ENCODE data around the gene MYL4.
"Not testable (repeated sequence)": the region's sequence is repeated elsewhere in the genome, so short reads cannot be mapped to it uniquely, and the experiment has no call there.

GRCh38 chr17:47217279-47217678 lies 8.1 kb downstream of the MYL4 start:
- TF ChIP-seq RAD21 (IDR thresholded peaks at IDR 0.05; ENCODE audit: low read length); FOXM1 (IDR thresholded peaks at IDR 0.05; ENCODE audit: low read depth); TCF12 (IDR thresholded peaks at IDR 0.05); EP300 (IDR thresholded peaks at IDR 0.05; ENCODE audit: borderline replicate concordance in 1 of 2, low read depth in 1 of 2, low read length in 1 of 2); USF1 (IDR thresholded peaks at IDR 0.05; ENCODE audit: borderline replicate concordance, low read depth); MAX (IDR thresholded peaks at IDR 0.05; ENCODE audit: low read depth); TAF1 (IDR thresholded peaks at IDR 0.05; ENCODE audit: borderline replicate concordance, low read depth, low read length); POLR2AphosphoS5 (IDR thresholded peaks at IDR 0.05; ENCODE audit: low read depth, low read length): not testable (repeated sequence)
- TF ChIP-seq, protein P1, sequence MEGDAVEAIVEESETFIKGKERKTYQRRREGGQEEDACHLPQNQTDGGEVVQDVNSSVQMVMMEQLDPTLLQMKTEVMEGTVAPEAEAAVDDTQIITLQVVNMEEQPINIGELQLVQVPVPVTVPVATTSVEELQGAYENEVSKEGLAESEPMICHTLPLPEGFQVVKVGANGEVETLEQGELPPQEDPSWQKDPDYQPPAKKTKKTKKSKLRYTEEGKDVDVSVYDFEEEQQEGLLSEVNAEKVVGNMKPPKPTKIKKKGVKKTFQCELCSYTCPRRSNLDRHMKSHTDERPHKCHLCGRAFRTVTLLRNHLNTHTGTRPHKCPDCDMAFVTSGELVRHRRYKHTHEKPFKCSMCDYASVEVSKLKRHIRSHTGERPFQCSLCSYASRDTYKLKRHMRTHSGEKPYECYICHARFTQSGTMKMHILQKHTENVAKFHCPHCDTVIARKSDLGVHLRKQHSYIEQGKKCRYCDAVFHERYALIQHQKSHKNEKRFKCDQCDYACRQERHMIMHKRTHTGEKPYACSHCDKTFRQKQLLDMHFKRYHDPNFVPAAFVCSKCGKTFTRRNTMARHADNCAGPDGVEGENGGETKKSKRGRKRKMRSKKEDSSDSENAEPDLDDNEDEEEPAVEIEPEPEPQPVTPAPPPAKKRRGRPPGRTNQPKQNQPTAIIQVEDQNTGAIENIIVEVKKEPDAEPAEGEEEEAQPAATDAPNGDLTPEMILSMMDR (IDR thresholded peaks at IDR 0.05) = not testable (repeated sequence)
- TF ChIP-seq, protein P2, sequence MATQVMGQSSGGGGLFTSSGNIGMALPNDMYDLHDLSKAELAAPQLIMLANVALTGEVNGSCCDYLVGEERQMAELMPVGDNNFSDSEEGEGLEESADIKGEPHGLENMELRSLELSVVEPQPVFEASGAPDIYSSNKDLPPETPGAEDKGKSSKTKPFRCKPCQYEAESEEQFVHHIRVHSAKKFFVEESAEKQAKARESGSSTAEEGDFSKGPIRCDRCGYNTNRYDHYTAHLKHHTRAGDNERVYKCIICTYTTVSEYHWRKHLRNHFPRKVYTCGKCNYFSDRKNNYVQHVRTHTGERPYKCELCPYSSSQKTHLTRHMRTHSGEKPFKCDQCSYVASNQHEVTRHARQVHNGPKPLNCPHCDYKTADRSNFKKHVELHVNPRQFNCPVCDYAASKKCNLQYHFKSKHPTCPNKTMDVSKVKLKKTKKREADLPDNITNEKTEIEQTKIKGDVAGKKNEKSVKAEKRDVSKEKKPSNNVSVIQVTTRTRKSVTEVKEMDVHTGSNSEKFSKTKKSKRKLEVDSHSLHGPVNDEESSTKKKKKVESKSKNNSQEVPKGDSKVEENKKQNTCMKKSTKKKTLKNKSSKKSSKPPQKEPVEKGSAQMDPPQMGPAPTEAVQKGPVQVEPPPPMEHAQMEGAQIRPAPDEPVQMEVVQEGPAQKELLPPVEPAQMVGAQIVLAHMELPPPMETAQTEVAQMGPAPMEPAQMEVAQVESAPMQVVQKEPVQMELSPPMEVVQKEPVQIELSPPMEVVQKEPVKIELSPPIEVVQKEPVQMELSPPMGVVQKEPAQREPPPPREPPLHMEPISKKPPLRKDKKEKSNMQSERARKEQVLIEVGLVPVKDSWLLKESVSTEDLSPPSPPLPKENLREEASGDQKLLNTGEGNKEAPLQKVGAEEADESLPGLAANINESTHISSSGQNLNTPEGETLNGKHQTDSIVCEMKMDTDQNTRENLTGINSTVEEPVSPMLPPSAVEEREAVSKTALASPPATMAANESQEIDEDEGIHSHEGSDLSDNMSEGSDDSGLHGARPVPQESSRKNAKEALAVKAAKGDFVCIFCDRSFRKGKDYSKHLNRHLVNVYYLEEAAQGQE (IDR thresholded peaks at IDR 0.05; ENCODE audit: low read depth, low read length) = not testable (repeated sequence)
